ENCODE results near the gene PARP11. TPM values are rescaled to one million over a fixed set of nuclear protein-coding genes. Genes with fewer than 3 reads are reported as not detected.
A peak's percentile ranks its signal among the peaks of the same experiment; 100 is the strongest.

Gene PARP11
- total RNA-seq, 6 experiments from 2014 or later, result 2.9 to 7.5 (median 4.9) TPM

GRCh38 chr12:3882896-3883564, 9.8 kb upstream of the PARP11 start:
- peak; percentile 51 to 81 (median 72) for ATAC-seq
- Histone ChIP-seq H3K9me3 (no peaks in the 10 kb centered on the region), H3K36me3 (no peaks in the 10 kb centered on the region), H3K27me3 (no peaks in the 10 kb centered on the region), H3K4me3 (no peak overlapping the region), H3K27ac (no peak overlapping the region), H3K4me1 (no peaks in the 10 kb centered on the region)
- 32% methylated on average over 7 of the region's 7 CpGs for WGBS (ENCODE audit: insufficient coverage, low coverage, low lambda C conversion rate, missing lambda C conversion rate)
- intact Hi-C loops (cut with DNase I), result loop anchor here in 1 of 2 donors (5.0 kb wide), 2 partner anchors 154 to 399 kb away; no protein-coding TSS in a partner anchor
- TF ChIP-seq CTCF (IDR thresholded peaks at IDR 0.05) (peak; percentile 20 to 50 (median 38)), POLR2A (IDR thresholded peaks at IDR 0.05) (no peak)
- no peak for DNase-seq

GRCh38 chr12:3882406-3882805, 9.2 kb upstream of the PARP11 start:
- intact Hi-C loops (cut with DNase I), result loop anchor here in 1 of 2 donors (5.0 kb wide), 2 partner anchors 155 to 400 kb away; no protein-coding TSS in a partner anchor
- ATAC-seq (no peak), DNase-seq (no peak)
- H3K4me3 ChIP-seq, result no peak overlapping the region
- no peaks in the 10 kb centered on the region for H3K36me3 ChIP-seq
- H3K27me3 ChIP-seq, result no peaks in the 10 kb centered on the region
- H3K27ac ChIP-seq, result no peak overlapping the region
- TF ChIP-seq CTCF (IDR thresholded peaks at IDR 0.05) (no peak), POLR2A (IDR thresholded peaks at IDR 0.05) (no peak)
- H3K4me1 ChIP-seq, result no peaks in the 10 kb centered on the region
- 47% methylated on average over 4 of the region's 4 CpGs for WGBS (ENCODE audit: insufficient coverage, low coverage, low lambda C conversion rate, missing lambda C conversion rate)
- H3K9me3 ChIP-seq, result no peaks in the 10 kb centered on the region

GRCh38 chr12:3881281-3881950, 8.2 kb upstream of the PARP11 start:
- no peak for TF ChIP-seq POLR2A (IDR thresholded peaks at IDR 0.05)
- TF ChIP-seq CTCF (IDR thresholded peaks at IDR 0.05), result no peak
- no peak for DNase-seq
- intact Hi-C loops (cut with DNase I), result loop anchor here in 1 of 2 donors (5.0 kb wide), 2 partner anchors 156 to 401 kb away; no protein-coding TSS in a partner anchor
- no peak overlapping the region for H3K27ac ChIP-seq
- ATAC-seq, result no peak
- H3K36me3 ChIP-seq, result no peaks in the 10 kb centered on the region
- whole genome bisulfite sequencing (ENCODE audit: insufficient coverage, low coverage, low lambda C conversion rate, missing lambda C conversion rate), result 58% methylated on average over 9 of the region's 11 CpGs
- no peaks in the 10 kb centered on the region for H3K9me3 ChIP-seq
- no peaks in the 10 kb centered on the region for H3K27me3 ChIP-seq
- H3K4me3 ChIP-seq, result no peak overlapping the region
- H3K4me1 ChIP-seq, result no peaks in the 10 kb centered on the region

- H3K36me3 ChIP-seq, result no peaks in the 10 kb centered on the region
- TF ChIP-seq CTCF (IDR thresholded peaks at IDR 0.05) (no peak), POLR2A (IDR thresholded peaks at IDR 0.05) (no peak)
- 53% methylated on average over 3 of the region's 3 CpGs for WGBS (ENCODE audit: insufficient coverage, low coverage, low lambda C conversion rate, missing lambda C conversion rate)
Observed at GRCh38 chr12:3879846-3880245, 6.6 kb upstream of the PARP11 start.

More at GRCh38 chr12:3879846-3880245, 6.6 kb upstream of the PARP11 start:
- intact Hi-C loops (cut with DNase I), result loop anchor here in 1 of 2 donors (5.0 kb wide), 2 partner anchors 157 to 402 kb away; no protein-coding TSS in a partner anchor
- Histone ChIP-seq H3K27me3 (no peaks in the 10 kb centered on the region), H3K4me1 (no peaks in the 10 kb centered on the region), H3K9me3 (no peaks in the 10 kb centered on the region), H3K27ac (no peak overlapping the region), H3K4me3 (no peak overlapping the region)
- no peak for DNase-seq
- no peak for ATAC-seq

Measured in right lobe of liver (tissue), 6 donors.